Neural crest cell (in vitro differentiated cells): ENCODE data around the gene DIRAS2. TPM values are rescaled to one million over a fixed set of nuclear protein-coding genes. Genes with fewer than 3 reads are reported as not detected.

Experiments used
- DNase-seq: peaks from one replicate; pipeline ENCODE4 v3.0.0; 2021; ENCODE audit warnings: low read depth, mixed read lengths, low spot score
- H3K27ac Mint-ChIP-seq: one replicate; pipeline ENCODE4 v1.8.0; 2021; ENCODE audit warnings: mild to moderate bottlenecking, mixed read lengths; ENCODE audit not compliant: unreplicated experiment
- H3K27me3 Mint-ChIP-seq: 2 replicates; pipeline ENCODE4 v1.8.0; 2021; ENCODE audit warnings: low read depth, mild to moderate bottlenecking, mixed read lengths
- H3K36me3 Mint-ChIP-seq: 2 replicates; pipeline ENCODE4 v1.8.0; 2021; ENCODE audit warnings: low read depth, mild to moderate bottlenecking, mixed read lengths
- H3K4me1 Mint-ChIP-seq: 2 replicates; pipeline ENCODE4 v1.8.0; 2021; ENCODE audit warnings: mixed read lengths
- H3K4me3 Mint-ChIP-seq: one replicate; pipeline ENCODE4 v1.8.0; 2021; ENCODE audit warnings: mild to moderate bottlenecking, mixed read lengths
- H3K9me3 Mint-ChIP-seq: 2 replicates; pipeline ENCODE4 v1.8.0; 2021; ENCODE audit warnings: mixed read lengths
- total RNA-seq: library from RNA; stranded (reverse); gene quantifications from 2 replicates; pipeline ENCODE4 v1.2.1, GENCODE V29; 2021
- TF ChIP-seq, protein P1 (sequence below): fragments of 200-600 bp; sonication (generic); conservative IDR thresholded peaks from 2 replicates; pipeline ENCODE4 v1.5.0; 2021; ENCODE audit warnings: antibody characterized with exemption, mild to moderate bottlenecking

The DIRAS2 gene
- total RNA-seq, 1 donor from 2014 or later, result 0.77 TPM

DNA sequence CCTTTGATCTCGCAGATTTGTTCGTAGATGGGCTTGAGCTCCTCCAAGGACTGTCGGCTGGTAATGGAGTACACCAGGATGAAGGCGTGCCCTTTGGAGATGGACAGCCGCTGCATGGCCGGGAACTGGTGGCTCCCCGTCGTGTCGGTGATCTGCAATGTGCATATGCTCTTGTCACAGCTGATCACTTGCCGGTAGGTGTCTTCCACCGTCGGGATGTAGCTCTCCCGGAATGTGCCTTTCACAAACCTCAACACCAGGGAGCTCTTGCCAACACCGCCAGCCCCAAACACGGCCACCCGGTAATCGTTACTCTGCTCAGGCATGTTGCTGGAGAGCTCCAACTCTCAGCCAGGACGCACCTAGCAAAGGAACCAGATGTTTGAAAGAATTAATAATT, 29.1 kb downstream of the DIRAS2 start:
- no peaks in the 10 kb centered on the region for H3K36me3 Mint-ChIP-seq
- no peaks in the 10 kb centered on the region for H3K27me3 Mint-ChIP-seq
- H3K4me1 Mint-ChIP-seq, result no peaks in the 10 kb centered on the region

DNA sequence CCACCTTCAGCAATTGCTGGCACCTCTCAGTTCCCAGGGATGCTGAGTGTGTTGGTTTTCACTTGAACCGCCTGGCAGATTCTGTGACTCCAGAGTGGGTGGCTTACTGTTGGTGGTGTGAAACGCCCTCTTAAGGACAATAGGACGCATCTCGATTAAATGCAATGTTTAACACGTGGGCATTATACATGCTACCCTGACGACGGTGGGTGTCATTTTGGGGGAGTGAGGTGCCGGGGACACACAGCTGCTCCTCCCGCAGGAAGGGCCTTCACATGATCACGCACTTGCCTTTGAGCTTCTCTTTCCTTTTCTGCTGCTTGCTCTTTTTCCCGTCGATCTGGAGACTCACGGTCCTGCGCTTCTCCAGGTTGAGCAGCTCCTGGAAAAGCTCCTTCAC, 29.7 kb downstream of the DIRAS2 start:
- Mint-ChIP-seq H3K27ac (no peak overlapping the region), H3K36me3 (no peaks in the 10 kb centered on the region), H3K9me3 (no peaks in the 10 kb centered on the region), H3K4me1 (no peaks in the 10 kb centered on the region), H3K4me3 (no peak overlapping the region), H3K27me3 (no peaks in the 10 kb centered on the region)
- no peak for DNase-seq
- TF ChIP-seq, protein P1, sequence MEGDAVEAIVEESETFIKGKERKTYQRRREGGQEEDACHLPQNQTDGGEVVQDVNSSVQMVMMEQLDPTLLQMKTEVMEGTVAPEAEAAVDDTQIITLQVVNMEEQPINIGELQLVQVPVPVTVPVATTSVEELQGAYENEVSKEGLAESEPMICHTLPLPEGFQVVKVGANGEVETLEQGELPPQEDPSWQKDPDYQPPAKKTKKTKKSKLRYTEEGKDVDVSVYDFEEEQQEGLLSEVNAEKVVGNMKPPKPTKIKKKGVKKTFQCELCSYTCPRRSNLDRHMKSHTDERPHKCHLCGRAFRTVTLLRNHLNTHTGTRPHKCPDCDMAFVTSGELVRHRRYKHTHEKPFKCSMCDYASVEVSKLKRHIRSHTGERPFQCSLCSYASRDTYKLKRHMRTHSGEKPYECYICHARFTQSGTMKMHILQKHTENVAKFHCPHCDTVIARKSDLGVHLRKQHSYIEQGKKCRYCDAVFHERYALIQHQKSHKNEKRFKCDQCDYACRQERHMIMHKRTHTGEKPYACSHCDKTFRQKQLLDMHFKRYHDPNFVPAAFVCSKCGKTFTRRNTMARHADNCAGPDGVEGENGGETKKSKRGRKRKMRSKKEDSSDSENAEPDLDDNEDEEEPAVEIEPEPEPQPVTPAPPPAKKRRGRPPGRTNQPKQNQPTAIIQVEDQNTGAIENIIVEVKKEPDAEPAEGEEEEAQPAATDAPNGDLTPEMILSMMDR, result no peak

More for the DNA sequence above, 29.1 kb downstream of the DIRAS2 start:
- no peaks in the 10 kb centered on the region for H3K9me3 Mint-ChIP-seq
- no peak overlapping the region for H3K4me3 Mint-ChIP-seq
- DNase-seq, result no peak
- H3K27ac Mint-ChIP-seq, result no peak overlapping the region
- TF ChIP-seq, protein P1, result no peak

DNA sequence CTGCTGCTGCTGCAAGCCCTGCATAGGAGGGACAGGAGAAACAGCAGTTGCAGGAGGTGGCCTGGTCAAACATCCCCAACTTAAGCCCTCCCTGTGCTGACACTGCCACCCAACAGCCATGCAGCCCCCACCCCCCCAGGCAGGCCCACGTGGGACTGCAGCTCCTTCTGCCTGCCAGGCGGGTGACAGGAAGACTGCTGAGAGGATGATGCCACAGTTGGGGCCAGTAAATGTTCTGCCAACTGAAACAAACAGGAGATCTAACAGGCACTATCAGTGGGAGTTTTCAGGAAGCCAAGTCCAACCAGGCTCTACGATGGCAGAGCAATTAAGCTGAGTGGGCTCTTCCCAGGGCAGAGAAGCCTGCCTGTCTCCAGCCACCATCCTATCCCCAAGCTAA, 31.1 kb downstream of the DIRAS2 start:
- no peaks in the 10 kb centered on the region for H3K36me3 Mint-ChIP-seq
- H3K4me3 Mint-ChIP-seq, result no peak overlapping the region
- no peaks in the 10 kb centered on the region for H3K27me3 Mint-ChIP-seq
- TF ChIP-seq, protein P1, result no peak
- no peaks in the 10 kb centered on the region for H3K4me1 Mint-ChIP-seq
- DNase-seq, result no peak
- H3K9me3 Mint-ChIP-seq, result no peaks in the 10 kb centered on the region
- no peak overlapping the region for H3K27ac Mint-ChIP-seq

DNA sequence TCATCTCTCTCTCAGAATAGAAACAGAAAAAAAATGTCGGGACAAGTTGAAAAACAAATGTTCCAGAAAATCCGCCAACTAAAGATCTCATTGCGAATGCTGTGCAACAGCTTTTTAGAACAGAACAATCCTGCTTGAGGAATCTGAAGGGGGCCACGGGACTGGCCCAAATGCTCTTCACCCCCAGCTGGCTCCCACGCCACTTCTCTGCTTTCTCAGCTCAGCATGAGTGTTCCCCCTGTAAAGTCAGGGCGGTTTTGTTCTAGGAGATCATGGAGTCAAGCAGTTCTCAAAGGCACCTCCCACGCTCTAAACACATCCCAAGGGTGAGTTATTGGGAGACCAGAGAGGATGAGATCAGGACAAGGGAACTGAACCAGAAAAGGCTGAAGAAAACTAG, 31.5 kb downstream of the DIRAS2 start:
- Mint-ChIP-seq H3K4me1 (no peaks in the 10 kb centered on the region), H3K36me3 (no peaks in the 10 kb centered on the region), H3K9me3 (no peaks in the 10 kb centered on the region), H3K27me3 (no peaks in the 10 kb centered on the region), H3K27ac (no peak overlapping the region), H3K4me3 (no peak overlapping the region)
- no peak for DNase-seq
- TF ChIP-seq, protein P1, result no peak

DNA sequence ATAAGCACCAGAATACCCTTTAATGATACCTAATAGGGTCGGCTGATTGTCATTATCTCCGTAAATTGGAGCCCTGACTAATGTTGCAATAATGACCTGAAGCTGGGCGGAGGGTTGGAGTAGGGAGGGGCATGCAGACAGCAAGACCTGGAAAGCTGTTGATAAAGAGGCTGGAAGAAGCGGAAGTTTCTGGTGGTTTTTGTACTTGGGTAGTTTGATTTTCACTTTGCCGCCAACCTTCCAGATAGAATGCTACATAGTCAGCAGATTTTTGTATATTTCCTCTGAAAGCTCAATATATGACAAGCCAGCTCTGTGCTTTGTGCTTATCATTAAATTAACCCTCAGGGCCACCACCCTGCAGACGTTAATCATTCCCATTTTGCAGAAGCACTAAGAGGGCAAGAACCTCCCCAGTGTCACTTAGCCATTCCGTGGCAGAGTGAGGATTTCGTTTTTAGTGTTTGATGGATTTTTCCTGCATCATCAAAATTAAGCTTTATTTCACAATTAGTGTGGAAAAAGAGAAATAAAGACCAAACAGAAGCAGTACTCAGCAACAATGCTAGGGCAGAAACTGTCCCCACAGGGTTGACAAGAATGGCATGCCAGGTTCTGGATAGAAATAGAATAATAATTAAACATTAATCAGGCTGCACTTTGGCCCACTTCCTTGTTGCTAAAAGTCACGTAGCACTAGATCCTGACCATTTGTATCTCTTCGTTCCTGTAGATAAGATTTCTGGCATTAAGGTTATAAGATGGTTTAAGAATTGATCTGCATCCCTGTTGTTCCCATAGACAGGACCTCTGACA, 34.7 kb downstream of the DIRAS2 start:
- Mint-ChIP-seq H3K27ac (no peak overlapping the region), H3K4me1 (no peaks in the 10 kb centered on the region), H3K9me3 (no peaks in the 10 kb centered on the region), H3K4me3 (no peak overlapping the region), H3K36me3 (no peaks in the 10 kb centered on the region), H3K27me3 (no peaks in the 10 kb centered on the region)
- no peak for DNase-seq
- TF ChIP-seq, protein P1, result no peak
